NCI-H2081 (cell line): ENCODE data around the gene ITGA6.
A peak's percentile ranks its signal among the peaks of the same experiment; 100 is the strongest.

Source experiments
- DNase-seq, 2 experiments: peaks; one replicate each; lab custom pipeline; 2025; lab: John Stamatoyannopoulos, UW

Gene ITGA6

DNA sequence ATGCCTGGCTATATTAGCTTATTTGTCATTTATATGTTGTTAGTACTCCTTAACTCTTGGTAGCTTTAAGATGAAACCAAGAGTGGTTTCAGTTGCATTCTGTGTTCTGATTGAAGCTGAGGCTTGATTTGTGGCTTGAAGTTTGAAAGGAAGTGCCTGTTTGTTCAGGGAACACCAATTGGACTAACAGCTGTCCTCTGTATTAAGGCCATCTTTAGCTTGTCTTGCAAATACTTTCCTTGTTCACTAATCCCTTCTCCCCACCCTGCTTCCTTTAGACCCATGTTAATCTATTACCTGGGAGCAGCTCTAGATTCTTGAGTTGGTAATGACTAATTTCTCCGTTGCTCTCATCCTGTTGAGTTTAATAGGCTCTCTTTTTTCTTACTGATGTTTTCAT, 13.4 kb downstream of the ITGA6 start:
- no peak for DNase-seq

DNA sequence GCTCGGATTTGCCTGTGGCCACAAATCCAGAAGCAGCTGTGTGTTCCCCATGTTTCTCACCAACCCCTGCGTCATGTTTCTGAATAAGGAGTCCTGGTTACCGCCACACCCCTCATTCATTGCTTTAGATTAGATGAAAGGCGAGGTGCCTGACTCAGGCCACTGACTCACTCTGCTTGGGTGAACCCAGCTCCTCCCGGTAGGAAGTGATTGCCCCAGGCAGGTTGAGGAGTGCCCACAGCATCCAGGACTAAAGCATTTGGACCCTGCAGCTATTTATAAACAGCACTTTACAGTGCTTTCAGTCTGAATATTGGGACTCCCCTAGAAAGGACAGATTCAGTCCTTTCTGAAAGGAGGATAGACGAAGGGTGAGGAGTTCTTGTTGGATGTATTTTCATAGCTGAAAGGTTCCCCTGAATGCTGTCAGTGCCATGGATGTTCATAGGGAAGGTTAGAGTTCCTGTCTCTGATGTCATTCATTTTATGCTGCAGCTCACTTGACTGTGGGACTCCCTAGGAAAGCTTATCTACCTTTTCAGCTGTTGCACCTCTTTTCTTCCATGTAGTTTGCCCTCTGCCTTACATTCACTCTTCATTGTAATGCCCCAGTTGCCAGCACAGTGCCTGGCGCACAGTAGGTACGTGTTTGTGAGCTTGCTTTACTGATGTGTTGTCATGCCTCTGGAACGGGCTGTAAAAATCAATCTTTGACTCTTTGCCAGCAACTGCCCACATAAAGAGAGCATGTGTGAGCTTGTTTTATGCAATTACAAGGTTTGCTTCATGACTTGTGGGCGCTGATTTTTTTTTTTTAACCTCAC, 14.9 kb downstream of the ITGA6 start:
- DNase-seq: no peak

DNA sequence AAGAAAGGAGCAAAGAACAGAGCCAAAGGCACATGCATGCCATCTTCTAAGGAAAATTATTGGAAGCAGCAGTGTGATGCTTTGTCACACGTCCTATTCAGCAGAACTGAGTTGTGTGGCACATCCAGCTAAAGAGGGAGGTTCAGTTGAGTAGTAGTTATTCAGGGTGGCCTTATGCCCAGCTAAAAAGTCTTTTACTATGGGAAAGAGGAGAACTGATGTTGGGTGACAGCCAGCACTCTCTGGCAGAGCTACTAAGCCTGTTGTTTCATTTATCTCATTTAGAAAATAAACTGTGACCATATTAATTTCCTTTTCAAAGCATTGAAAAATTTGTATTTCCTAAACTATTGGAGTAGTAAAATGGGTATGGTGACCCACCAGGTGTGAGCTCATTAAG, 18.5 kb downstream of the ITGA6 start:
- no peak for DNase-seq

DNA sequence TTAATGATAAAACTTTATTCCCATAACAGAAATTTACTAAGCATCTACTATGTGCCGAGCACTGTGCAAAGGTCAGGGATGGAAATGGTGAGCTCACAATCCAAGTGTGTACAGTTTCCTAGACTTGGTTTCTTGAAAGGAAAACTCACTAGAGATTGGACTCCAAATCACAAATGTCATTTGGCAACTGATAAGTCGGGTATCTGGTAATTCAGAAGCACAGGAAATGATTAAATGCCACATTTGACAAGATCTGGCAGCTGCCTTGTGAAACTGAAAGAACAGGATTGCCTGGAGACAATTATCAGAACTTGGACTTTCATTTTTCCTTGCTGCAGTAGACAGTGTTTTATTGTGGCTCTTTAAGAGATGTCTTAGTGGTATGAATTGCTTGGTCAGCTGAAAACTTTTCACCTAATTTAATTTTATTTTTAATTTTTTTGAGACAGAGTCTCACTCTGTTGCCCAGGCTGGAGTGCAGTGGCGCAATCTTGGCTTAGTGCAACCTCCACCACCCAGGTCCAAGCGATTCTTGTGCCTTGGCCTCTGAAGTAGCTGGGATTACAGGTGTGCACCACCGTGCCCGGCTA, 19.2 kb downstream of the ITGA6 start:
- DNase-seq: no peak

DNA sequence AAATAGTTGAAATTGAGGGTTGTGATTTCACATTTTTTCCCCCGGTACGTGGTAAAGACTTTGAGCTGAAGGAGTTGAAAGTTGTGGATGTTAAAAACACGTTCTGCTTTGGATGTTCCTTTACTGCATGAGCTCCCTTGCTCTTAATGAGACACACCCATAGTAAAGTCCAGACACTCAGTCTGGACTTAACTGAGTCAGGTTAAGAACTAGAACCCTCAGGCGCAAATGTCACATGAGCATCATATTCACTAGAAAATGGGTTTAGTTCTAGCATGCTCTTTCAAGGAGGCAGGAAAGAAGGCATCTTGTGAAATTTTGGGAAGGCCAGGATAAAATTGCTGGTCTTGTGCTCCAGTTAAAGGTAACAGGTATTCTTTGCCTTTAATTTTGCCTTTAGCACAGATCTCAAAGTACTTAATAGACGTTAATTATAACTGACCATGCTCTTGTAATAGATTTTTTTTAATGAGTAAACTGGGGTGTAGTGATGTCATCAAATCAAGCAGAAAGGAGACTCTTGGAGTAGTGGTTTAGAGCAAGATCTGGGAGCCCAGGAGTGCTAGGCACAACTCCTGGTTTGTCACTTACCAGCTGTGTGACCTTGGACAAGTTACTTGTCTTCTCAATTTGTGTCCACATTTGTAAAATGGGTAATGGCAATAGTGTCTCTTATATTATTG, 20.6 kb downstream of the ITGA6 start:
- no peak for DNase-seq

DNA sequence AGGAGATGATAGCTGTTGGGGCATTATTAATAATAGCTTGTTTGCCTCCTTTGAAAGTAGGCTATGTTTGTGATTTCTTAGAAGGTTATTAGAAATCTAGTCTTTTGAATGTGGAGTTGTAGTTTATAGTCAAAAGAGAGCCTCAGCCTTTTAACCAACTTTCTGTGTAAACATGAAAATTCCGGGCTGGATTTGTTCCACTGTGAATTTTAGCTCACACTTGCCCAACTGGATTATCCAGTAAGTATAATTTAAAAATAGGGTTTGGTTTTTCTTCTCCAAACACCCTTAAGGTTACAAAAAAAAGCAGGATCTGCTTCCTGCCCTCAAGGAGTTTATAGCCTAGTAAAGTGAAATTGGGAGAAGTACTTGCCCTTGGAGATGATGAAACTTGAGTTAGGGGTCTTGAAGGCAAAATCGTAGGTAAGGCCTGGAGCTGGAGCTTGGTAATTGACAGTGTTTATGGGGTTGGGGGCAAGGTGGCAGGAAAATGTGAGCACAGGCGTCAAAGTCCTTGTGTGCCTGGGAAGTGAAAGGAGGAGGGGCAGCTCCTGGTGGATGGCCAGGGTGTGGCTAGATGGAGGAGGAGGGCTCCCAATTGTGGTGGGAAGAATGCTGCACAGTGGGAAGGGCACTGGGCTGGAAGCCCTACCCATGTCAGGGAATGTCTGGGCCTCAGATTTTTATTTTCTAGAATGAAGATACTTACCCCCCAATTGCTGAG, 21.3 kb downstream of the ITGA6 start:
- DNase-seq: no peak

DNA sequence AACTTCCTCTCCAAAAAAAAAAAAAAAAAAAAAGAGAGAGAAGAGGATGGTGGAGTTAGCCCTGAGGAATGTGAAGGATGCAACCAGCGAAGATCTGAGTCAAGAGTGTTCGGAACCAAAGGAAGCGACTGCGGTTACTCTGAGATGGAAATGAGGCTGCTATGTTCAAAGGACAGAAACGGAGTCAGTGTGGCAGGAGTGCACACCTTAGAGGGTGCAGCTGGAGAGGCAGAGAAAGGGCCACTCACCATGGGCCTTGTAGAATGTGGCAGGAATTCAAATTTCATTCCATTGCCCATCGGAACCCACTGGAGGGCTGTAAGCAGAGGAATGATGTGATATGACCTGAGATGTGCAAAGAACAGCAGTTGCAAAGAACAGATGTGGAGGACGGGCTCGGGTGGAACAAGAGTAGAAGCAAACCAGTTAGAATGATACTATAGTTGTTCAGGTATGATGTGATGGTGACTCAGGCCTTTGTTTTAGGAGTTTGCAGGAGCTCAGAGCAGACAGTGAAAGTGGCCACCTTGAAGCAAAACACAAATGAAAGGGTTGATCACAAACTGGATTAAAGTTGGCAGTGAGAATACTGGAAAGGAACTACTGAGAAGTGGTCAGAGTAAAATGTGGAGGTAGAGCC, 22.6 kb downstream of the ITGA6 start:
- DNase-seq: no peak

DNA sequence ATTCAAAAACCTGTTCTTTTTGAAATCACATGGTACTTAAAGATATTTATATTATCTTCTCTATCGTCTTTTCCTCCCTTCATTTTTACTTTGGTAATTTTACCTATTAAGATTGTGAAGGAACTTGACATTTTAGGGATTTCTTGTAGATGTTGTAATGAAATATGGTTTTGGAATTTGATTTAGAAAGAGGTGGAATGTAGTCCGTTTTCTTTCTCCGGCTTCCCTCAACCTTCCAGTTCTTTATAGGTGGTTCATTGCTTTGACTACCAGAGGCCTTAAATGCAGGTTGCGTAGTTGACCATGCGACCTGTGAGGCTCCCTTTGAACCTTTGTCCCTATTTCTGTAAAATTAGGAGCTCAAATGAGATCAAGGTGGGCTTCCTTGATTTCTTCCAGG, 24.5 kb downstream of the ITGA6 start:
- no peak for DNase-seq

DNA sequence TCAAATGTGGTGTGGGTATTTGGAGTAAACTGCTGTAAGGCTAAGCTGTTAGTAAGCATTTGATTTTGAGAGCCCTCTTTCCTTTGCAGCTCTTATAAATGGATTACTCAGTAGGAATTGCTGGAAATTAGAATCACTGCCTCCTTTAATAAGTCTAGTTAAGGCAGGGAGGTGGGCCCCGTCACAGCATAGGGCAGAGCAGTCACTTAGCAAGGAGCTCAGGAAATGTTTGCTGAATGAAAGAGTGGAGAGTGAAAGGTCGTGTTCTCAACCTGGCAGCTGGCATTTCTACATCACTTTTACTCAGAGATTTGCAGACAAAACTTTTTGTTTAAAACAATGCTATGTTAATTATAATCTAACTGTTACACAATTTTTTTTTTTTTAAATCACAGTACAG, 25.5 kb downstream of the ITGA6 start:
- no peak for DNase-seq

DNA sequence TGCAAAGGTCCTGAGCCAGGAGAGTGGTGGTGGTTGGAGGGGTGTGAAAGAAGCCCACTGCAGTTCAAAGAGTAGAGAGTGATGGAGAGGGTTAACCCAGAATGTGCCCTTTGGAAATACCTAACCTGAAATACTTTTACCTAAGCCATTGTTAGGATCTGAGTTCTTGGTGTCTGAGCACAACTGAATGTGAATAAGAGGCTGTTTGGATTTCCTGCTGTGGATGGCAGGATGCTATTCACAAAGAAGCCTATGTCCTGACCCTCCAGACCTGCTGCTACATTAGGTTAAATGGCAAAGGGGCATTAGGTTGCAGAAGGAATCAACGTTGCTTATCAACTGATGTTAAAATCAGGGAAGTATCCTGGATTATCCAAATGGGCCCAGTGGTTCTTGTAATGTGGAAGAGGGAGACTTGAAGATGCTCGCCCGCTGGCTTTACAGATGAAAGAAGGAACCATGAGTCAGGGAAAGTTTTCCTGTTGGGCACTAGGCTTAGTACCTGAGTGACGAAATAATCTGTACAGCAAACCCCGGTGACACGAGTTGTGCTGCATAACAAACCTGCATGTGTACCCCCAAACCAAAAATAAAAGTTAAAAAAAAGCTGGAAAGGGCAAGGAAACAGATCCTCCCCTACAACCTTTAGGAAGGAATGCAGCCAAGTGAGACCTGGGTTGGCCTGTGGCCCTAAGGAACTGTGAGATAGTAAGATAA, 27.2 kb downstream of the ITGA6 start:
- no peak for DNase-seq

DNA sequence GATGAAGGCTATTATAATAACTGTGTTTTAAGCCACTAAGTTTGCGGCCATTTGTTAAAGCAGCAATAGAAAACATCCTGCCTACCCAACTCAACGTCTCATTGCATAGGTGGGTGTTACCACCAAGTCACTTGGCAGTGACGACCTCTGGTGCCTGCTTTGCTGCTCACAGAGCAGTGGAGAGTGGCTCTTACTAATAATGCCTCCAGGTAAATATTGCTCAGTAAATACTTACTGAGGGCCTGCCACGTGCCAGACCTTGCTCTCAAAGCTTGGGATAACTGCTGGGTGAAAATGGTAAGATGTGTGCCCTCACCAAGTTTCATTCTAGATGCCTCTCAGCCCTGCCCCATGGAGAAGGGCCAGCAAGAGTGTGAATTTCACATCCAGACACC, 27.7 kb downstream of the ITGA6 start:
- no peak for DNase-seq

DNA sequence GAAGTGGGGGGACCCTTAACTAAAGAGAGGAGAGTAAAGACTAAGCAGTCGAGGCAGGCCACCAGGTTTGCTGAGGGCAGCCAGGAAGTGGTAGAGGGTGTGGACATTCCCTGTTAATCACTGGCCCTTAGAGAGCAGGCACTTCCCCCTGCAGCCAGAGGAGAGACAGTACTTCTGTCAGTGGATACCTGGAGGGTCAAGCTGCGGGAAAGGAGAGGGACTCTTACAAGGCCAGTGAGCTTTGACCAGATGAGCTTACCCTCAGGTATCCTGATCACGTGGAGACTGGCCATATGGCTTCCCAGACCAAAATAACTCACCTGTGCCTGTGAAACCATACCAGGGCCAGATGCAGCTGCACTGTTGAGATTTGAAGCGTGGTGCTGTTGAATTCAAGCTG, 28.6 kb downstream of the ITGA6 start:
- DNase-seq: no peak

DNA sequence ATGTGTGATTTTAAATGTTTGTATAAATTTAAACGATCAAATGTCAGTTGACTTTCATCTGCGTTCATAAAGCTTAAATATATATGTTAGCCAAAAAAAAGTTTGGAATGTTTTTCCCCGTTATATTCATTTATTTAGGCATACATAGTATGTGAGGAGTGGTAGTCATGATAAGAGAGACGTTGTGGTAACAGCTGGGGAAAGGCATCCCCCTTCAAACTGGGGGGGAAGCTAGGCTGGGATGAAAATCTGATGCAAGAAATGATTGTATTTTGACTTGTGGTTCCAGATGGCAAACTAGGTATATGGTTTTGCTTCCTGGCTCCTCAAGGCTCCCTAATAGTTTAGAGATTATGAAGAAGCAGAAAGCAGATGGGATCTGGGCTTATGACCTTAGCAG, 30.1 kb downstream of the ITGA6 start:
- no peak for DNase-seq

DNA sequence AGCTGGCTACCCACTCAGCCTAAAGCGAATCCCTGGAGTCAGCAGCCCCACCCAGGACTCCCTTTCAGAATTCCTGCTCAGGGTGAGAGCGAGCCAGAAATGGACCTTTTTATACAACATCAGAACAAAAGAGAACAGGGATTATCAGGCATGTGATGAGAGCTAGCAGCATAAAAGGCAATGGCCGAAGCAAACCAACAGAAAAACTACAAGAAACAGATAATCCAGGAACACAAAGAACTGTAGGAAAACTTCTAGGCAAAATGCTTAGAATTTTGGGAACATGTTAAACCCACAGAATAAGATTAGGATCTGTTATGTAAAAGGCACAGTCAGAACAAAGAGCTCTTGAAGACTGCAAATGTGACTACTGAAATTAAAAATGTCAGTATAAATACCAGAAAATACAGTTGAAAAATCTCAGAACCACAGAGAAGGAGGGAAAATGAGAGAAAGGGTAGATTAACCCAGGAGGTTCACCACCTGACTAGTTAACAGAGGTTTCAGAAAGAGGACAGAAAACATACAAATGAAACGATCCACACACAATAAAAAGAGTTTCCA, 31.3 kb downstream of the ITGA6 start:
- no peak for DNase-seq

DNA sequence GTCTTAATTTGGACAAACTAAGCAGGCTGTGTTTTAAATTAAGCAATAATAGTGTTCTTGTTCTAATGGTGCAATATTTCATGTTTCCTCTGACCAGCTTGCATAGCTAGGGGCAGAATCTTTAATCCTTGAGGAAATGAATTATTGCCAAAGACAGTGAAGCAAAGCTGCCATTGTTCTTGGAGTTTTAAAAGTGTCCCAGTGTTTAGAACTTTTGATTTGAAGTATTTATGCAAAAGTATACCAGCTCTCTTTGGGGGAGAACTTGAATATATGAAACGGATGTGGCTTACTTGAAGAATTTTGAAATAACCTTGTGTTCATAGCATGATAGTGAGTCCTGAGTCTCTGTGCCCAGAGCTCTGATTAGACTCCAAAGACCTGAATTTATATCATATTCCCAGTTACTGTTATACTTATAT, 33.4 kb downstream of the ITGA6 start:
- DNase-seq: no peak

DNA sequence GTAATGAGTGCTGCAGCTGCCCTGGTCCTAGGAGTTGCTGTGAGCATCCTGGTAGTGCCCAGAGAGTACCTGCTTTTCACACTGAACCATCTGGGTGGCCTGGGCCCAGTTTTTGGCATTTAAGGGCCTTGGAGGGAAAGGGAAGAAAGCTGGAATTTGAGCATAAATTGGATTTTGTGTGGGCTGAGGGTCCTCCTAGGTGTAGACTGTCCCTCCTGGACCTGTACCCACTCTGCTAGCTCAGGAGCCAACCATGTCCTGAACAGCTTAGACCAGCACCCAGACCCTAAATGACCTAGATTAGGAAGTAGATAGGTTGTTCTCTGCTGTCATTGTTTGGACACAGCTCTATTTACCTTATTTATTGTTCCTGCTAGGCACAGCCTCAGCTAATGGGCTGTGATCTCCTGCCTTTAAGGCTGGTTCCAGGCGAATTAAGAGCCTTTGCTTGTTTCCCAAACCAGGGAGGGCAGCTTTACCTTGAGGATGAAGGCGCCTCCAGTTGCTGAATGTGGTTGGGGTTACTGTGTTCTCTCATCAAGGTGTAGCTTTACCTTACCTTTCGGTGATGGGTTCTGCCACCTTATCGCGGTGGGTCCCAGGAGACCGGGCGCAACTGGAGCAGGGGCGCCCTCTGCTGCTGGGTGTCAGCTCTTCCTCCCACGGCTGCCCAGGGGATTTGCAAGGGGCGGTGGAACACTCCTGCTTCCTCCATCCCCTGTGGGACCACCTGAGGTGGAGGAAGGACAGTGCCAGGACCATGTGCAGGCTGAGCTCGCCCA, 34.4 kb downstream of the ITGA6 start:
- peak; percentile 68 to 75 for DNase-seq

DNA sequence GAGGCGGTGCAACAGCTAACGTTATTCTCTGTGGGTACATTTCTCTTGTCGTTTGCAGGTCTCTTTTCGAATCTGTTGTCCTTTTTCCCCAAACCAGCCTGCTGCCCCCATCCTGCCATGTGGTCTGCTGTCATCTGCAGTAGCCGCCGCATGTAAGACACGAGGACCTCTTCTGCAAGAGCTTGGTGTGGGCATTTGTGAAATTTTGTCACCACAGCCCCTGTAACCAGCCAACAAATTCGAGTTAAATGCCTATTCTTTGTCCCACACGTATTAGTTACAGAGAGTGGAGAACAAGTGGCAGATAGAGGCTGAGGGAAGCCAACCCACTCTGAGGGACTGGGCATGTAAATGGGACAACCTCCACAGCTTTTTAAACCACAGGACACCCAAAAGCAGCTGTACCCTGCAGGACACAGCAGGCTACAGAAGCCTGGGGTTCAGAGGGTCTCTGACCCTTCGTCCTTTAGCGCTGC, 35.0 kb downstream of the ITGA6 start:
- no peak for DNase-seq

DNA sequence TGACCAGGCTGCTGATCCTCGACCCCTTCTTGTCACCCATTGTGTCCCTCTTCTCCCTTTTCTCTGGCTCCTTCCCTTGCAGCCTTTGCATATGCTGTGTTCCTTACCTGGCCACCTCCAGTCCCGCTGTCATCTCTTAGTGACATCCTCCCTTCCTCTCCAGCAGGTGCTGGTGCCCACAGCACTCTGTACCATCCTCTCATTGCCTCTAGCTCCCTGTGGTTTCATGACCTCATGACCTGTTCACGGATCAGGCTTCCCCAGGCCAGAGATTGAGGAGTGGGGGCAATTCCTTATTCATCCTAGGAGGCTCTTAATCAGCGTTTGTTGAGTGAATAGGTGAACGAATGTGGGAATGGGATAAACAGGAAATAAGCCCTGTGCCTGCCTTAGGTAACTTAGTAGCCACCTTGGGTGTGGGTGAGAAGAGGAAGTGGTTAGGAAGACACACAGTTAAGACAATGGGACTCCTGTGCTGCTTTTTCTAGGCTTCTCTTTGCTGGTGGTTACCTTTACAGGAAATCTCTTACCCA, 35.5 kb downstream of the ITGA6 start:
- no peak for DNase-seq

DNA sequence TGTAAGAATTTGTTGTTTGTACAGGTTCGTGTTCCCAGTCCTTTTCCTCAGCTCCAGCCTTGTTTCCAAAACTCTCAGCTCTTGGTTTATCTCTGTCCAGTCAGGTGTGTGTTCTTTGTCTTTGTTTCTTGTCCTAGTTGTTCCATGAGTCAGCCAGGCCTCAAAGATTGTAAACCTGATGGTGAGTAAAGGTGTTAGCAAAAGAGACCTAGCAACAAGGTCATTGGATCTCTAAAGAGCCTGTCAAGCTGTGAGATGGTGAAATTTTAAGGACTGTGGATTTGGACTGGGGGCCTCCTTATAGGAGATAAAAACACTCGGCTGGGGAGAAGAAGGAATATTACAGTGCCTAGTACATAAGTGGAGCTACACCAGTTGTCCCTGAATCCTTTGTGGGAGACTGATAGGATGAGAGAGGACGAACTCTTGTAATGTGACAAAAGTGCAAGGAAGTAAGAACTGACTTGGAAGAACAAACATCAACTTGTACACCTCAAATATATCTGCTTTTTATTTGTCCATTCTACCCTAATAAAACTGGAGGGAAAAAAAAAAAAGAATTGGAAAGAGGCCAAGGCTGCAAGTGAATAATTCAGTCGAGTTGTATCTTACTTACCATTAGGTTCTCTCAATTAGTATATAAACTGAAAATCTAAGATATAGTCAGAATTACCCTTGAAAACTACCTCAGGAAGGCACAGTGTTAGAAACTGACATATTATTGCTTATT, 37.2 kb downstream of the ITGA6 start:
- no peak for DNase-seq
